Suprapubic skin (tissue), 4 donors: Measurements from ENCODE around the gene SHMT2. TPM values are rescaled to one million over a fixed set of nuclear protein-coding genes. Genes with fewer than 3 reads are reported as not detected.

Source experiments
- DNase-seq, 2 donors: peaks; one replicate each; pipeline ENCODE4 v3.0.0-alpha.2; 2019; ENCODE audit warnings: low spot score in 2 of 2
- H3K27ac ChIP-seq: fragments of 200-600 bp; sonication (generic); one replicate; pipeline ENCODE4 v1.5.1; 2019
- H3K27me3 ChIP-seq: fragments of 200-600 bp; sonication (generic); one replicate; pipeline ENCODE4 v1.5.1; 2019
- H3K36me3 ChIP-seq: fragments of 200-600 bp; sonication (generic); one replicate; pipeline ENCODE4 v1.5.1; 2019
- H3K4me1 ChIP-seq: fragments of 200-600 bp; sonication (generic); one replicate; pipeline ENCODE4 v1.5.1; 2019
- H3K4me3 ChIP-seq: fragments of 200-600 bp; sonication (generic); one replicate; pipeline ENCODE4 v1.5.1; 2019; ENCODE audit warnings: mild to moderate bottlenecking
- H3K9me3 ChIP-seq: fragments of 200-600 bp; sonication (generic); one replicate; pipeline ENCODE4 v1.5.1; 2019
- EP300 ChIP-seq: sonication (generic); formaldehyde crosslinking; IDR thresholded peaks from one replicate; pipeline ENCODE4 v1.6.1; 2017; ENCODE audit warnings: antibody characterized with exemption
- POLR2A ChIP-seq, 2 donors: fragments of 450-650 bp; IDR thresholded peaks; one replicate each; pipeline ENCODE4 v1.6.1; 2017; ENCODE audit warnings: antibody characterized with exemption in 2 of 2, mild to moderate bottlenecking in 2 of 2, moderate library complexity in 2 of 2
- POLR2AphosphoS5 ChIP-seq, 3 donors: sonication (generic); formaldehyde crosslinking; IDR thresholded peaks; one replicate each; pipeline ENCODE4 v1.6.1; 2017; ENCODE audit warnings: antibody characterized with exemption in 3 of 3
- WGBS: methylation state at CpG from one replicate; pipeline ENCODE4 v1.1.5; 2018; 5-methylcytosine and 5-hydroxymethylcytosine counted together
- total RNA-seq, 4 donors: library from RNA; depleted of rRNA; stranded (reverse); fragments of >200 nt; gene quantifications; one replicate each; pipeline ENCODE4 v1.1.0, GENCODE V29; 2016
- TF ChIP-seq, protein P1 (sequence below), 2 donors: fragments of 200-600 bp in 1 of 2; fragments of 450-650 bp in 1 of 2; sonication (generic) in 1 of 2; IDR thresholded peaks; one replicate each; pipeline ENCODE4 v1.5.1; 2016 to 2019; ENCODE audit warnings: antibody characterized with exemption in 2 of 2, mild to moderate bottlenecking in 1 of 2, moderate library complexity in 1 of 2

SHMT2 gene
- 10 to 100 TPM; 53.5 to 87.2 (median 70.3) TPM for total RNA-seq

DNA sequence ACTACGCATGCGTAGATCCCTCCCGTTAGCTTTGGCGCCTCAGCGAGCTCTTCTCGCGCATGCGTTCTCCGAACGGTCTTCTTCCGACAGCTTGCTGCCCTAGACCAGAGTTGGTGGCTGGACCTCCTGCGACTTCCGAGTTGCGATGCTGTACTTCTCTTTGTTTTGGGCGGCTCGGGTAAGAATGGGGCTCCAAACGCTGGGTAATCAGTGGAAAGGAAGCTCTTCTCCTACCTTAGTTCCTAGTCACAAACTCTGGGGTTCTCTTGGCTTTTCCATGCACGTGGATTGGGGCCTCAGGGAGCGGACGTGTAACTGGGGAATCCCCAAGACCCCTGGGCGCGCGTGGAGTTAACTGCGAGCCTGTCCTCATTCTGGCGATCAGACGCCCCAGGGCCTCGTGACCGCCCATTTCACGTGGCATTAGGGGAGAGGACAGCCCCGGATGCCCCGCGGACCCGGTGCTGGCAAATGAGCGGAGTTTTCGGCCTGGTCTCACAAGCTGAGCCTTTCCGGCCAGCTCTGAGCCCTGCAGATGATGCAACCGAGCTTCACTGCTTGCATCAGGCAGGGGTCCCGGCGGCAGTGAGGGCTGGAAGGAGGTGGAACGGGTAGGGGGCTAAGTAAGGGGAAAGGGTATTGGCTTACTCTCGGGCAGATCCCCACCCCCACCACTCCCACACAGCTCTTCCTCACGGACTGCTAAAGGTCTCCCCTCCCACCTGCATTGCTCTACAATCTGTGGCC is at the start of gene SHMT2:
Gene SHMT2 (plus strand): TSS at position 78 of the 747 bp plus-strand sequence. CDS start 68 bp downstream, at position 146.
- Histone ChIP-seq H3K27me3 (peaks cover 24% of the 10 kb centered on the region), H3K36me3 (peaks cover 36% of the 10 kb centered on the region), H3K4me1 (peaks cover 40% of the 10 kb centered on the region), H3K27ac (peak within 1 kb of the TSS; percentile 82), H3K9me3 (no peaks in the 10 kb centered on the region), H3K4me3 (peak within 1 kb of the TSS; percentile 71)
- DNase-seq = peak; percentile 94 to 95
- 0% methylated on average over 36 of the region's 42 CpGs for WGBS
- TF ChIP-seq POLR2A (IDR thresholded peaks at IDR 0.05) = no peak
- TF ChIP-seq EP300 = no peak
- no peak for TF ChIP-seq POLR2AphosphoS5 (IDR thresholded peaks at IDR 0.05)

DNA sequence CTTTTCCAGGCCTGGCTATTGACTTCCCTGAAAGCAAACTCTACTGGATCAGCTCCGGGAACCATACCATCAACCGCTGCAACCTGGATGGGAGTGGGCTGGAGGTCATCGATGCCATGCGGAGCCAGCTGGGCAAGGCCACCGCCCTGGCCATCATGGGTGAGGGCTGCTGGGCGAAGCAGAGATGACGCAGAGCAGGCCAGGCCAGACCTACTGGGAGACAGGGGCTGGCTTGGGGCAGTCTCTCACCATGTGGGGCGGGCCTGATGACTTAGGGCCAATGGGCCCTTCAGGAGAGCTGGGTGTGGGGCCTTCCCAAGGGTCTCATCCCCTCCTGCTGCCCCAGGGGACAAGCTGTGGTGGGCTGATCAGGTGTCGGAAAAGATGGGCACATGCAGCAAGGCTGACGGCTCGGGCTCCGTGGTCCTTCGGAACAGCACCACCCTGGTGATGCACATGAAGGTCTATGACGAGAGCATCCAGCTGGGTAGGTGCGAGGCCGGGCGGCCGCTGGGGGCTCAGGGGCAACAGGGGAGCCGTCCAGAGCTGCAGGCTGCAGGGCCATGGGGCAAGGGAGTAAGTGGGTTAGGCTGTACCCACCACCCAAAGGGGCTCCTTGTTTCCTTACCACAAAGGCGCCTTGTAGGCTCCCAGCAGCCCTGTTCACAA is 49.1 kb upstream of the SHMT2 start:
- no peak for DNase-seq
- TF ChIP-seq EP300 (no peak), POLR2AphosphoS5 (IDR thresholded peaks at IDR 0.05) (no peak), POLR2A (IDR thresholded peaks at IDR 0.05) (no peak)
- TF ChIP-seq, protein P1, sequence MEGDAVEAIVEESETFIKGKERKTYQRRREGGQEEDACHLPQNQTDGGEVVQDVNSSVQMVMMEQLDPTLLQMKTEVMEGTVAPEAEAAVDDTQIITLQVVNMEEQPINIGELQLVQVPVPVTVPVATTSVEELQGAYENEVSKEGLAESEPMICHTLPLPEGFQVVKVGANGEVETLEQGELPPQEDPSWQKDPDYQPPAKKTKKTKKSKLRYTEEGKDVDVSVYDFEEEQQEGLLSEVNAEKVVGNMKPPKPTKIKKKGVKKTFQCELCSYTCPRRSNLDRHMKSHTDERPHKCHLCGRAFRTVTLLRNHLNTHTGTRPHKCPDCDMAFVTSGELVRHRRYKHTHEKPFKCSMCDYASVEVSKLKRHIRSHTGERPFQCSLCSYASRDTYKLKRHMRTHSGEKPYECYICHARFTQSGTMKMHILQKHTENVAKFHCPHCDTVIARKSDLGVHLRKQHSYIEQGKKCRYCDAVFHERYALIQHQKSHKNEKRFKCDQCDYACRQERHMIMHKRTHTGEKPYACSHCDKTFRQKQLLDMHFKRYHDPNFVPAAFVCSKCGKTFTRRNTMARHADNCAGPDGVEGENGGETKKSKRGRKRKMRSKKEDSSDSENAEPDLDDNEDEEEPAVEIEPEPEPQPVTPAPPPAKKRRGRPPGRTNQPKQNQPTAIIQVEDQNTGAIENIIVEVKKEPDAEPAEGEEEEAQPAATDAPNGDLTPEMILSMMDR (IDR thresholded peaks at IDR 0.05) = no peak
- Histone ChIP-seq H3K4me3 (no peak overlapping the region), H3K9me3 (no peaks in the 10 kb centered on the region), H3K4me1 (peaks cover 50% of the 10 kb centered on the region), H3K27ac (no peak overlapping the region), H3K27me3 (no peaks in the 10 kb centered on the region), H3K36me3 (peaks cover 71% of the 10 kb centered on the region)
- WGBS = 91% methylated on average over 12 of the region's 20 CpGs

DNA sequence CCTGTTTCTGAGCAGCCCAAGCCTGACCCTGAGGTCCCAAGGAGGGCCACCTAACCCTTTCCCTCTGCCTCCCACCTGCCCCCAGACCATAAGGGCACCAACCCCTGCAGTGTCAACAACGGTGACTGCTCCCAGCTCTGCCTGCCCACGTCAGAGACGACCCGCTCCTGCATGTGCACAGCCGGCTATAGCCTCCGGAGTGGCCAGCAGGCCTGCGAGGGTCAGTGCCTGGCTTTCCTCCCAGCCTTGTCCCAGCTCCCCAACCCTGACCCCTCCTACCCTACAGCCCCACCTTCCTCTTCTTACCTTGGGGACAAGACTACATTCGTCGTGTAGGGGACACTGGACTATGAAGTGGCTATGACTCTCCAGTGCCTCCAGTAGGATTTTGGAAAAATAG is 48.4 kb upstream of the SHMT2 start:
- WGBS = 63% methylated on average over 9 of the region's 9 CpGs
- no peak for DNase-seq
- Histone ChIP-seq H3K27me3 (no peaks in the 10 kb centered on the region), H3K4me3 (no peak overlapping the region), H3K9me3 (no peaks in the 10 kb centered on the region), H3K27ac (peak overlapping the region; percentile 29), H3K36me3 (peaks cover 77% of the 10 kb centered on the region), H3K4me1 (peaks cover 45% of the 10 kb centered on the region)
- no peak for TF ChIP-seq POLR2AphosphoS5 (IDR thresholded peaks at IDR 0.05)
- no peak for TF ChIP-seq EP300
- no peak for TF ChIP-seq POLR2A (IDR thresholded peaks at IDR 0.05)
- TF ChIP-seq, protein P1 (IDR thresholded peaks at IDR 0.05) = no peak

DNA sequence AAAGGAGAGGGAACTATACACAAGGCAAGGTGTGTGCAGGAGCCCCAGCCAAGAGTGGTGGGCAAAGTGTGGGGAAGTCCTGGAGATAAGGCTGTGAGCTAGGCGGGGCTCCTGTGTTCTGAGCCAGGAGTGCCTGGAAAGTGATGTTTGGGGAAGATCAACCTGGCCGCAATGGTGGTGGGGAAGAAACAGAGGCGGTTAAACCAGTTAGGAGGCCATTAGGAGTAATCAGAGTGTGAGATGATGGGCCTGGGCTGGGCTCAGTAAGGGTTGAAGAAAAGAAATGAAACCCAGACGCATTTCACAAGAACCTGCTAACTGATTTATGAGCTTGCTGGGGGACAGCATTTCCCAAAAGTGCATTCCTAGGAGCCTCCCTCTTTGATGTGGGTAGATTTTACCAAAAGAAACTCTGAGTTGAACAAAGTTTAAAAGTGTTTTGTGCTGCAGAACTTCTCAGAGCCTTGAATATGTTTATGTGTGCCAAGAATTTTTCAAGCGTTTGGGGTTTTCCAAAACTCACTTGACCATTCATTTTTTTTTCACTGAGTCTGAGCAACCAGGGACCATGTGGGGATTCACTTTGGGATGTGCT is 47.9 kb upstream of the SHMT2 start:
- 39% methylated on average over 5 of the region's 5 CpGs for WGBS
- Histone ChIP-seq H3K36me3 (peaks cover 82% of the 10 kb centered on the region), H3K4me1 (peaks cover 39% of the 10 kb centered on the region), H3K4me3 (no peak overlapping the region), H3K27me3 (no peaks in the 10 kb centered on the region), H3K9me3 (no peaks in the 10 kb centered on the region), H3K27ac (peak overlapping the region; percentile 29)
- TF ChIP-seq POLR2AphosphoS5 (IDR thresholded peaks at IDR 0.05) = no peak
- no peak for TF ChIP-seq EP300
- no peak for TF ChIP-seq POLR2A (IDR thresholded peaks at IDR 0.05)
- TF ChIP-seq, protein P1 (IDR thresholded peaks at IDR 0.05) = no peak
- DNase-seq = no peak

DNA sequence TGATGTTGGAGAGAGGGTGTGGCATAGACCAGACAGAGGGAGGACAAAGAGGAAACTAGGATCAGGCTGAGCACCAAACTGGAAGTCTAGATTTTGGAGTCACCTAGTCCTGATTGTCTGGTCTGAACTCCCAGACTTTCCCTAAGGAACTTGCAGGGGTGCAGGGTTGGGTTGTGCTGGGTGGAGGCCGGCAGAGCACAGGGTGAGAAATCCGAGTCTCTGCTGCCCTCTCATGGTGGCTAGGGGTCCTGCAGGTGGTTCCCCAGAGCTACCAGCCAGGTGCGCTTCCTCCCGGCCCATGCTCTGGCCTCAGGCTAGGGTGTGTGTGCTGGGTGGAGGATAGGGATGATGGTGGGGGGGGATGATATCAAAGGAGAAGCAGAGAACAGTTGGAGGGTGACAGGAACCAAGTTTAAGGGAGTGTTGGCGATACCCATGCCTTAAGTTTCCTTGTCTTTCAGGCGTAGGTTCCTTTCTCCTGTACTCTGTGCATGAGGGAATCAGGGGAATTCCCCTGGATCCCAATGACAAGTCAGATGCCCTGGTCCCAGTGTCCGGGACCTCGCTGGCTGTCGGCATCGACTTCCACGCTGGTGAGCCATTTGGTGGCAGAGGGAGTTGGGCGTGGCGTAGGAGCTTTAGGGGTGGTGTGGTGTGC is 46.5 kb upstream of the SHMT2 start:
- H3K4me1 ChIP-seq = peaks cover 32% of the 10 kb centered on the region
- peaks cover 82% of the 10 kb centered on the region for H3K36me3 ChIP-seq
- DNase-seq = peak in 1 of 2 donors; percentile 85
- no peaks in the 10 kb centered on the region for H3K27me3 ChIP-seq
- no peak overlapping the region for H3K27ac ChIP-seq
- H3K4me3 ChIP-seq = no peak overlapping the region
- 14% methylated on average over 10 of the region's 13 CpGs for WGBS
- TF ChIP-seq, protein P1 (IDR thresholded peaks at IDR 0.05) = peak; percentile 70 to 88
- TF ChIP-seq POLR2A (IDR thresholded peaks at IDR 0.05) = no peak
- no peaks in the 10 kb centered on the region for H3K9me3 ChIP-seq
